Brain microvascular endothelial cell (primary cell): Measurements from ENCODE around the gene FPR2.

Experiments
- DNase-seq: peaks from one replicate; pipeline ENCODE4 v3.0.0-alpha.2; 2020
- H3K27ac ChIP-seq: fragments of 250-450 bp; sonication (Bioruptor Pico); 2 replicates; pipeline ENCODE4 v1.5.1; 2020; ENCODE audit warnings: mild to moderate bottlenecking, moderate library complexity
- H3K27me3 ChIP-seq: fragments of 250-450 bp; sonication (Bioruptor Pico); replicated peaks from 2 replicates; pipeline ENCODE4 v1.5.1; 2020; ENCODE audit warnings: mild to moderate bottlenecking
- H3K36me3 ChIP-seq: fragments of 250-450 bp; sonication (Bioruptor Pico); replicated peaks from 2 replicates; pipeline ENCODE4 v1.5.1; 2020; ENCODE audit warnings: mild to moderate bottlenecking
- H3K4me3 ChIP-seq: 2 replicates; pipeline ENCODE4 v1.5.1; 2011; ENCODE audit warnings: low read depth, mild to moderate bottlenecking, control low read depth, low read length, moderate library complexity
- in situ Hi-C: cut with HindIII; loops from 2 replicates; pipeline ENCODE4 v1.10.0; 2017; ENCODE audit warnings: low sequenced_read_pairs, low pct_ligation_motif_present
- TF ChIP-seq, protein P1 (sequence below): IDR thresholded peaks from 2 replicates; pipeline ENCODE4 v1.5.1; 2011; ENCODE audit warnings: low read depth, mild to moderate bottlenecking, moderate library complexity, low read length, control low read depth, inconsistent platforms; ENCODE audit errors: missing control alignments

The FPR2 gene

DNA sequence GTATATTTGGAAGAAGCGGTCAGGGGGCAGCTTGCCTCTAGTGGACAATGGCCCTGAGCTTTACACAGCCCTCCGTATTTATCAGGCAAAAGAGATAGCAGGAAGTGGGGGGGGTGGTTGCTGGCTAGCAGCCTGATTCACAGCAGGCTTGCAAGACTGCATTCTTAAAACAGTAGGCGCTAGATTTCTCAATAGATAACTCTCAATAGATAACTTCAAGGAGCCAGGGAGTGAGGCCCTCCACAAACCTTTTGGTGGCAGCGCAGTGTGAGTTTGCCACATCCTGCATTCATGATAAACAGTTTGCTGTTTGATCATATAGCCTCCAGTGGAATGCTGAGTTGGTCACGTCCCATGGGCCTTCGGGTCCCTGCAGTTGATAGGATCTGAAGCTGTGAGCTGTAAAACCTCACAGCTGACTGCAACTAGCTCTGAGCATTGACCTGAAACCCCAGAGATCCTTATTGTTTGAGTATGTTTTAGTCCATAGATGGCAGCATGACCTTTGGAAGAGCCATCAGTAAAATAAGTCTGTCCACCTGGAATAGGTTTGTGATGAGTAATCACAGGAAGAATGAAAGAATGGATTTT is 46.2 kb downstream of the FPR2 start:
- Histone ChIP-seq H3K27ac (no peak overlapping the region), H3K36me3 (no peaks in the 10 kb centered on the region), H3K27me3 (no peaks in the 10 kb centered on the region), H3K4me3 (no peak overlapping the region)
- TF ChIP-seq, protein P1, sequence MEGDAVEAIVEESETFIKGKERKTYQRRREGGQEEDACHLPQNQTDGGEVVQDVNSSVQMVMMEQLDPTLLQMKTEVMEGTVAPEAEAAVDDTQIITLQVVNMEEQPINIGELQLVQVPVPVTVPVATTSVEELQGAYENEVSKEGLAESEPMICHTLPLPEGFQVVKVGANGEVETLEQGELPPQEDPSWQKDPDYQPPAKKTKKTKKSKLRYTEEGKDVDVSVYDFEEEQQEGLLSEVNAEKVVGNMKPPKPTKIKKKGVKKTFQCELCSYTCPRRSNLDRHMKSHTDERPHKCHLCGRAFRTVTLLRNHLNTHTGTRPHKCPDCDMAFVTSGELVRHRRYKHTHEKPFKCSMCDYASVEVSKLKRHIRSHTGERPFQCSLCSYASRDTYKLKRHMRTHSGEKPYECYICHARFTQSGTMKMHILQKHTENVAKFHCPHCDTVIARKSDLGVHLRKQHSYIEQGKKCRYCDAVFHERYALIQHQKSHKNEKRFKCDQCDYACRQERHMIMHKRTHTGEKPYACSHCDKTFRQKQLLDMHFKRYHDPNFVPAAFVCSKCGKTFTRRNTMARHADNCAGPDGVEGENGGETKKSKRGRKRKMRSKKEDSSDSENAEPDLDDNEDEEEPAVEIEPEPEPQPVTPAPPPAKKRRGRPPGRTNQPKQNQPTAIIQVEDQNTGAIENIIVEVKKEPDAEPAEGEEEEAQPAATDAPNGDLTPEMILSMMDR: no peak
- in situ Hi-C loops: no loop called here
- peak; percentile 21 for DNase-seq

DNA sequence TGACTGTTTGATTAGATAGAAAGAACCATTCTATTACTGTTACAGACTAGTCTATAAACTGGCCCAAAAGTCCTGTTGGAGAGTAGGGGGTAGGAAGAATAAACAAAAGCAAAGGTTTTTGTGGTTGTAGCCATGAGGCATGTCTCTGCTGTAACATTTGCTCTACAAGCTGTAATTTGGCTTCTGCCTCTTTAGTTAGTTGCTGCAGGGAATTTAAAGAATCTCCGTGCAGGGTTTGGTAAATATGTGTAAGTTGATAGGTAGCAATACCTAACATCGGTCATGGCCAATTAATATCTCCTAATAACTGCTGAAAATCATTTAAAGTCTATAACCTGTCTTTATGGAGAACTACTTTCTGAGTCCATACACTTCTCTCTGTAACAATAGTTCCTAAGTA is 46.9 kb downstream of the FPR2 start:
- no peak for DNase-seq
- in situ Hi-C loops: no loop called here
- H3K4me3 ChIP-seq: no peak overlapping the region
- TF ChIP-seq, protein P1: no peak
- no peak overlapping the region for H3K27ac ChIP-seq
- H3K36me3 ChIP-seq: no peaks in the 10 kb centered on the region
- H3K27me3 ChIP-seq: no peaks in the 10 kb centered on the region

DNA sequence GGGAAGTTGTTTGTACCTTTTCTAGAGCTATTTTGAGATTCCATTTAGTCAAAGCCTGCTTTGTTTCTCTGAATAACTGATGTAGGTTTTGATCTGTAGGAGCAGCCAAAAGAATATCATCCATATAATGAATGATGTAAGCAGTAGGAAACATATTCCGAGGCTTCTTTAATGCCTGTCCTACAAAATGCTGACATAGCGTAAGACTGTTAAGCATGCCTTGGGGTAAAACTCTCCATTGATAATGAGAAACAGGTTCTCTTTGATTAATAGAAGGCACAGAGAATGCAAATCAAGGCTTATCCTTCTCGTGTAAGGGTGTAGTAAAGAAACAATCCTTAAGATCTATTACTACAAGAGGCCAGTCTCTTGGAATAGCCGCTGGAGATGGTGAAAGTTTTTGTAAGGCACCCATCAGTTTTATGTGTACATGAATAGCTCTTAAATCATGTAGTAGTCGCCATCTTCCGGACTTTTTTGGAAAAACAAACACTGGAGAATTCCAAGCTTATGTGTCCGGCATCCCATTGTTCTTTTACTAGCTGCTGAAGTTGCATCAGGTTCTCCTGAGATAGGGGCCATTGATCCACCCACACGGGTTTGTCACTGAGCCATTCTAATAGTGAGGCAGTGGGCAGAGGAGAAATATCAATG is 47.5 kb downstream of the FPR2 start:
- DNase-seq: no peak
- Histone ChIP-seq H3K27ac (no peak overlapping the region), H3K27me3 (no peaks in the 10 kb centered on the region), H3K36me3 (no peaks in the 10 kb centered on the region), H3K4me3 (no peak overlapping the region)
- TF ChIP-seq, protein P1: no peak
- in situ Hi-C loops: no loop called here

DNA sequence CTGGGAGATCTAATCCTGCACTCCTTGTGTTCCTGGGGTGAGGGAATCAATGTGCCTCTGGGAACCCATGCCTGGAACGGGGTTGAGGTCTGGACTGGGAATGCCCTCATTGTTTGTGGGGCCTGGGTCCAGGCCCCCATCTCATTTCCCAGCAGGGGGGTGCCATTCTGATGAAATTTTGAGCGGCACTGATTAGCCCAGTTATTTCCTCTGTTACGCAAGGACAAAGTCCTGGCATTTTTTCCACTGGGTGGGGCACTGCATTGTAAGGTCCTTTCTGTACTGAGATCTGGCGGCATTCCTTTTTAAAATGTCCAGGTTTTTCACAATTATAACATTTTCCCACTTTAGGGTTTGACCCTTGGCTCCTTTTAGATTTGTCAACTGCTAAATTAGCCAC is 48.8 kb downstream of the FPR2 start:
- H3K27me3 ChIP-seq: no peaks in the 10 kb centered on the region

DNA sequence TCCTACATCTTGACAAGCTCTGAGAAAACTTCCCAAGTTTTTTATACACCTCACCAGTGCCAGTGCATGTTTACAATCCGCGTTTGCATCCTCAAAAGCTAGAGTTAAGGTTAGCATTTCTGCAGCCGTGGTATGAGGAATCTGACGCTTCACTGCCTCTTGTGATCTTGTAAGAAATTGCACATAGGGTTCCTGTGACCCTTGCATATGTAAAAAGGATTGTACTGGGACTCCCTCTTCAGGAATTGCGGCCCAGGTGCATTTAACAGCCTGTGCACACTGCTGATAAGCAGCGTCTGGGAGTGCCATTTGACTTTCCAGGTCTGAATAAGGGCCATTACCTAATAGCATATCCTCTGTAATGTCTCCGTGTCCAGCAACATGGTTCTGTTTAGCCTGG is 49.2 kb downstream of the FPR2 start:
- no peaks in the 10 kb centered on the region for H3K36me3 ChIP-seq
- in situ Hi-C loops: no loop called here
- TF ChIP-seq, protein P1: no peak
- no peaks in the 10 kb centered on the region for H3K27me3 ChIP-seq
- H3K27ac ChIP-seq: no peak overlapping the region
- H3K4me3 ChIP-seq: no peak overlapping the region
- DNase-seq: no peak

More for the DNA sequence above, 48.8 kb downstream of the FPR2 start:
- no peak for DNase-seq
- in situ Hi-C loops: no loop called here
- H3K36me3 ChIP-seq: no peaks in the 10 kb centered on the region
- H3K4me3 ChIP-seq: no peak overlapping the region
- H3K27ac ChIP-seq: no peak overlapping the region
- TF ChIP-seq, protein P1: no peak

DNA sequence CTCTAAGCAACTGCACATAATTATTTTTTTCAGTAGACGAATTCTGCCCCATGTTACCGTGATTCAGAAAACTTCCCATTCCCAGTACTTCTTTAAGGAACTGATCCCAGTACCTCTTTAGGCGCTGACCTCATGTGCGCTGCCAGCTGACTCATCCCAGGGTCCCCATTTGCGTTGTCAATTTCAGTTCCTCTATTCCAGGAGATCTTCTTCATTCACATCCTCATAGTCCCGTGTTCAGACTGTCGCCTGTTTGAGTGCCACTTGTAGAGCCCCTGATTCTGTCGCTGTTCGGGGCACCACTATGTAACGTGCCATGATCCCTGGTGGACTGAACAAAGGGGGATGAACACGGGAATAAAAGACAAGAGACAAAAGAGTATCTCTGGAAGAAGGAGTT is 50.4 kb downstream of the FPR2 start:
- in situ Hi-C loops: no loop called here
- Histone ChIP-seq H3K27ac (no peak overlapping the region), H3K4me3 (no peak overlapping the region), H3K27me3 (no peaks in the 10 kb centered on the region), H3K36me3 (no peaks in the 10 kb centered on the region)
- no peak for DNase-seq
- TF ChIP-seq, protein P1: no peak
